HUDEP-2 (cell line): ENCODE data around the gene WT1.
A peak's percentile ranks its signal among the peaks of the same experiment; 100 is the strongest.
"Not testable (repeated sequence)": the region's sequence is repeated elsewhere in the genome, so short reads cannot be mapped to it uniquely, and the experiment has no call there.

ENCODE experiments used
- DNase-seq, 76 experiments: peaks; one replicate each; lab custom pipeline; 2025; ENCODE audit not compliant: unreplicated experiment in 76 of 76; lab: John Stamatoyannopoulos, UW

Gene WT1

DNA sequence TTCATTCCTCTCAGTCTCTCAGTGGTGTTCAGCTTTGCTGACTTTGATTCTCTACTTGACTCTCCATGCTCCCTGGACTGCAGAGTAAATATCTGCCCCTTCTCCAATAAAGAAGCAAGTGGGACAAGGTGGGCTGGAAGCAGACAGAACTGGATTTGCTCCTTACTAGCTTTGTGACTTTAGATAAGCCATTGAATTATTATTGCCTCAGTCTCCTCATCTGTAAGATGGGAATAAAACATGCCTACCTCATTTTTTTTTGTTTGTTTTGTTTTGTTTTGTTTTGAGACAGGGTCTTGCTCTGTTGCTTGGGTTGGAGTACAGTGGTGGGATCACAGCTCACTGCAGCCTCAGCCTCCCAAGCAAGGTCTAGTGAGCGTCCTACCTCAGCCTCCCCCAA, 44.6 kb downstream of the WT1 start:
- DNase-seq = no peak

GRCh38 chr11:32388871-32389770, 46.2 kb downstream of the WT1 start:
- DNase-seq = no peak

DNA sequence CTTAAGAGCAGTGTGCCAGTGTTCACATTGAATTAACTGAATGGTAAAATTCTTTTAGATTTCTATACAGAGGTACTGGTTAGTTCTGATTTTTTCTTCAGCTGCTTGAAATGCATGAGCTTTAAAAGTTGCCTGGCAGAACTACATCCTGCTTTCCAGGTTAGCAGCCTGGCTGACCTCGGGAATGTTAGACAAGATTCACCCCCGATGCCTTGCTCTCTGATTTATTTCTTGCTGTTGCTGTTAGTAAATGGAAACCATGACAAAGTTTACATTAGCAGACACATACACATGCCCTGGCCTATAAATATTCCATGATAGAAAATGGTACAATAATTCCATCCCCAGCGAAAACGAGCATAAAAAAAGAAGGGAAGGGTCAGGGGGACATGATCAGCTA, 47.0 kb downstream of the WT1 start:
- DNase-seq = no peak

GRCh38 chr11:32387411-32387810, 47.9 kb downstream of the WT1 start:
- DNase-seq = no peak

GRCh38 chr11:32386770-32387377, 48.5 kb downstream of the WT1 start:
- DNase-seq = peak in 27 of 76 experiments; percentile 2 to 55 (median 23)

GRCh38 chr11:32385998-32386397, 49.3 kb downstream of the WT1 start:
- DNase-seq = peak in 17 of 76 experiments; percentile 3 to 42 (median 10)

GRCh38 chr11:32382339-32383049, 52.8 kb downstream of the WT1 start:
- peak in 6 of 76 experiments; percentile 2 to 28 (median 11) for DNase-seq

- no peak for DNase-seq
Observed at GRCh38 chr11:32381179-32381578, 54.2 kb downstream of the WT1 start.

DNA sequence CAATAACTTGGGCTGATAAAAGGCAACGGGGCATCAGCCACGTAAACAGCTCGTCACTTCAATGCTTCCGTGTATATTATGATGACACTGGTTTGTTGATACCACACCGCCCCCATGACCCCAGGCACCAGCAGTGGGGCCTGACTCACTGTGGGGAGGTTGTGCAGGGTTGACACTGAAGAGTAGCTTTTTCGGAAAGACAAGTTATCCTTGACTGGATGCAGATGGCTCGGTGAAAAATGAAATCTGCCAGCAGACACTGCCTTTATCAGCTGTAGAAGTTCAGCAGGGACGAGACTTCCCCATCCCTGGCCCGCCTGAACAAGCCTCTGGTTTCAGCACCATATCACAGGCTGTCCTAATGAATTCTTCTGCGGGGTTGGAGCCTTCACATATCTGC, 55.6 kb downstream of the WT1 start:
- no peak for DNase-seq

GRCh38 chr11:32375826-32376225, 59.5 kb downstream of the WT1 start:
- no peak for DNase-seq

- peak in 70 of 76 experiments; percentile 9 to 85 (median 58) for DNase-seq
Observed at GRCh38 chr11:32374261-32374711, 61.1 kb downstream of the WT1 start.

GRCh38 chr11:32369987-32370386, 65.4 kb downstream of the WT1 start:
- DNase-seq = not testable (repeated sequence)

DNA sequence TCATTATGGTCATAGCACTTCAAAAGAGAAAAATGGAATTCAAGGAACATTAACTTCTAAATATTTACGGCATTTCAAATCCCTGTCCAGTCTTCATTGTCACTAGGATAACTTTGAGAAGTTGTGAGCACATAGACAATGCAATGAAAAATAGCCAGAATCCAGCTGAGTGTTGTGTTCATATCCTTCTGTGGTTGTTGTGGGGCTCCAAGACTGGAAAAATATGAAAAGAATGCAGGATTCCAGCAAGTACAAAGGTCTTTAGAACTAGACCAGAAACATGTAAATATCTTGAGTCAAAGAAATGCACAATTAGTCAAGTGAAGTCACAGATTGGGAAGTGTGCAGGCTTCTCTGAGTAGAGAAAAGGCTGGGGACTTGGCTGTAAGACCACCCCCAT, 68.7 kb downstream of the WT1 start:
- no peak for DNase-seq

- DNase-seq = no peak
Observed at GRCh38 chr11:32365192-32365591, 70.1 kb downstream of the WT1 start.

DNA sequence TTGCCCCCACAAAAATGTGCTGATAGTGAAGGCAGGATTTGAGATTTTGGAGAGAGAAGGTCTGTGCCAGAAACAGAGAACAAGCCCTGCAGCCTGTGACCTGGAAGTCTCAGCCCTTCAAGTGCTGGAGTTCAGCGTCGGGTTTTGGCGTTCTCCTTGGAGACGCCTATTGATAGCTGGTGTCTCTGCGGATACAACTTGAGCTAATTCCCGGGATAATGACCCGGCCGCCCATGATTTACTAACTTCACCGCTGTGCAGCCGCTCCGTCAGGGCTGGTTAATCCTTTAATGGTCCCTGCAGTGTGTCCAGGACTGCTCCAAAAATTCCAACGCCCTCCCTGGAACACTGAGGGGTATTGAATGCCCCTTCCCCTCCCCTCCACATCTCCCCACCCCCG, 76.6 kb downstream of the WT1 start:
- DNase-seq = no peak

DNA sequence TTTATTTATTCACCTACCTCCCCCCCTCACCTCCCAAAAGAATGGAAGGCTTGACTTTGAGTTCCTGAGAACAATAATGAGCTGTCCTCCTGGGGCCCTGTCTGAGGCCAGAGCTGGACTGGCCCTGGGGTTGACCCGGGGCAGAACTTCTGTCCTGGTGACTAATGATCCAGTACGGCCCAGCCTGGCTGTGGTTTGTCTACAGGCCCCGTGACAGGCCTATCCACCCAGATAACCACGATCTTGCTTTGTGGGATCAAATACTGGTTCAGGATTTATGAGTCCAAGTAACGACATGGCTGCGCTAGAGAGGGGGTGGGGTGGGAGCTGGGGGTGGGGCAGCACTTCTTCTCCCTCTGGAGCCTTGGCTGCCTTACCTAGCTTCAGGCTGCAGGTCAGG, 81.5 kb downstream of the WT1 start:
- no peak for DNase-seq

DNA sequence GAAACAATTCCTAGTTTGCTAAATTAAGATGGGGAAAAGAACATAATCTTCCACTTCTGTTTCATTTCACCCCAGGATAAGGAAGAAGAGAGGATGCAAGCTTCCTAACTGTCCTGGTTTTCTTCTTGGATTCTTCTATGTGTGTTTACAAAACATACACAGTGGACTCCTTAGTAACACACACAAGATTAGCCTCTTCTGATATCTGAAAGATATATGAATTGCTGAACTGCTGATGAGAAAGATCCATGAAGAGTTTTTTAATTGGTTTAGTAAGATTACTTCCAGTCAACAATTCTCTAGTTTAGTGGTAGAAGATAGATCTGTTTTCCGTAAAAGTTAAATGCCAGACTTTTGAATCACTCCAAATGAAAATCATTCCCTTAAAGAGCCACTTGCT, 86.8 kb downstream of the WT1 start:
- no peak for DNase-seq

- DNase-seq = no peak
Observed at GRCh38 chr11:32344946-32345345, 90.4 kb downstream of the WT1 start.

DNA sequence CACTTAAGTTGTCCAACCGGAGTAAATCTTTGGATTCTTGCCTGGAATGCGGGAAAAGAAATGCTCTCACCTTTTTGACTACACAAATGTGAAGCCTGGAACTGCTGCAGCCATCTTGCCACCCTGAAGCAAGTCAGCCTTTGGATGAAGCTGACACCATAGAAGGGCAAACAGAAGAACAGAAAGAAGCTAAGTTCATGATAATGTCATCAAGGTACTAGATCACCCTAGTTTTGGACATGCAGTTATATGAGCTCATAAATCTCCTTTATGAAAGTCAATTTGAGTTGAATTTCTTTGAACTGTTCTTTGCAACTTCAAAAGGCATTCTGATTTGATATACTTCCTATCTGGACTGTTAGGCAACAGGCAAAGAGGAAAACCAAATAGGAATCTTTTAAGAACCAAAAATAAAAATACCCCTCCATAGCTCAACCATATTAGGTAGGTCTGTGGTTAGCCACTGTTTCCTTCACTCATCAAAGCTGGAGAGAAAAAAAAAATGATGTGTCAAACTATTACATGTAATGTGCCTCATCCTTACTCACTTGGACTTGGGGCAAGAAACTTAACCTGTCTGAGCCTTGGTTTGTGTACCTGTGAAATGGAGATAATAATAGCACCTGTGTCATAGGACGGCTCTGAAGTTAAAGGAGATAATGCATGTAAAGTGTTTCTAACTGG, 91.9 kb downstream of the WT1 start:
- DNase-seq = no peak

DNA sequence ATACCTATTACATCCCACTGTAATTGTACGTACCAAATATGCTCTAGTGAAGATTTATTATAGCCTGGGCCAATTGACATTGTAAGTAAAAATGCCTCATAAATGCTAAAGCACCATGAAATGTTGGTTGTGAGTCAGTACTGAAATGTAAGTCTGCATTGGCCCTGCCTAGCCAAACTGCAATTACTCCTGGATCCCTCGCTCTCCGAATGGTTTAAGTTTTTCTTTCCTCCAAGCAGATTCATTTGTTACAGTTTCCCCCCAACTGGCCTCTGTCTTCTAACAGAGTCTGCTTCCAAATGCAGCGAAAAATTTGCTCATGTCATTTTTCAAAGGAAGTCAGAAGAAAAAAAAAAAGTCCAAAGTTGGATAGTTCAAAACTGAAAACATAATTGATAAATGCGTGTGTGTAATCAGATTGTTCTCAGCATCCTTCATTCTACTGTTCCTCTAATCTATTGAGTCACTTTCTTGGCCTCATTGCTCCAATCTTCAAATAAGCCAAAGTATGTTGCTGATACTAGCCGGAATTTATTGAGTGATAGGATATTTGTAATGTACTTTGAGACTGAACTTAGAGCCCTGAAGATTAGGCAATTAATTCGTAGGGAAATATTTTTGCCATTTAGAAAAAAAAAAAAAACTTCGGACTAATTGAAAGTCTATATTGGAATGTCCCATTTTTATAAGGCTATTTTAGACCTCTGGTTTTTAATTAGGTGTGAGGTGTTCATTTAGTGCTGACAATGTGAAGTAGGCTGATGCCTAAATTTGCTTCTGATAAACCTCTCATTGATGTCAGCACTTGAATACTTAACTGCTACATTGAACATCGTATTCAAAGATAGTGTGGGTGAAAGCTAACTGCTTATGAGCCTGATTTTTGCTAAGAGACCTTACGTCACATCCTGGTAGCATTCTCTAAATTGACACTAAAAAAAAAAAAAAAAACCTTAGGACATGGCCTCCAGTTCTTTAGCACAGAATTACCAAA, 93.4 kb downstream of the WT1 start:
- DNase-seq = no peak
